Cardiac muscle cell (in vitro differentiated cells and primary cell): ENCODE measurements around the gene ABLIM1. TPM values are rescaled to one million over a fixed set of nuclear protein-coding genes. Genes with fewer than 3 reads are reported as not detected.

Experiments
- DNase-seq, 2 donors: peaks; one replicate each; pipeline versions ENCODE4 v3.0.0 to v3.0.0-alpha.2; 2010 to 2017; ENCODE audit warnings: low read depth in 1 of 2, low spot score in 1 of 2
- H3K27ac ChIP-seq: fragments of 200-600 bp; sonication (generic); 2 replicates; pipeline ENCODE4 v1.5.1; 2016
- H3K27me3 ChIP-seq: fragments of 200-600 bp; sonication (generic); 2 replicates; pipeline ENCODE4 v1.6.0; 2016; ENCODE audit warnings: control low read depth
- H3K36me3 ChIP-seq: fragments of 200-600 bp; sonication (generic); 2 replicates; pipeline ENCODE4 v1.5.1; 2016; ENCODE audit warnings: control low read depth
- H3K4me1 ChIP-seq: fragments of 200-600 bp; sonication (generic); 2 replicates; pipeline ENCODE4 v1.8.1; 2017; ENCODE audit warnings: low read depth, mild to moderate bottlenecking, mixed run types
- H3K4me3 ChIP-seq: fragments of 200-600 bp; sonication (generic); 2 replicates; pipeline ENCODE4 v1.5.1; 2016; ENCODE audit warnings: mild to moderate bottlenecking
- H3K9me3 ChIP-seq: fragments of 200-600 bp; sonication (generic); 2 replicates; pipeline ENCODE4 v1.5.1; 2017; ENCODE audit warnings: low read depth, mild to moderate bottlenecking, control low read depth
- CTCF ChIP-seq: IDR thresholded peaks from 2 replicates; pipeline ENCODE4 v1.5.1; 2012; ENCODE audit warnings: low read depth, mild to moderate bottlenecking, low read length
- polyA plus RNA-seq: library from polyadenylated mRNA; unstranded; fragments of >200 nt; fragmentation: Nextera tagmentation; extraction: Ambion mirVana; gene quantifications from 2 replicates; pipeline ENCODE4 v1.2.1, GENCODE V29; 2016
- total RNA-seq: library from RNA; depleted of rRNA; stranded (reverse); fragments of >200 nt; gene quantifications from 2 replicates; pipeline ENCODE4 v1.2.3, GENCODE V29; 2016

The ABLIM1 gene
- total and polyA plus RNA-seq, 2 experiments from 2014 or later, result 105 to 148 TPM

GRCh38 chr10:114680543-114681117, 22.6 kb upstream of the ABLIM1 start:
- no peak for DNase-seq

GRCh38 chr10:114679552-114679951, 21.5 kb upstream of the ABLIM1 start:
- Histone ChIP-seq H3K27me3 (no peaks in the 10 kb centered on the region), H3K27ac (no peak overlapping the region), H3K4me1 (peaks cover 21% of the 10 kb centered on the region), H3K4me3 (no peak overlapping the region), H3K9me3 (no peaks in the 10 kb centered on the region), H3K36me3 (no peaks in the 10 kb centered on the region)
- TF ChIP-seq CTCF, result no peak
- DNase-seq, result no peak

More at GRCh38 chr10:114680543-114681117, 22.6 kb upstream of the ABLIM1 start:
- Histone ChIP-seq H3K27ac (no peak overlapping the region), H3K36me3 (no peaks in the 10 kb centered on the region), H3K27me3 (no peaks in the 10 kb centered on the region), H3K4me1 (peaks cover 32% of the 10 kb centered on the region), H3K4me3 (no peak overlapping the region), H3K9me3 (no peaks in the 10 kb centered on the region)
- TF ChIP-seq CTCF, result no peak

- Histone ChIP-seq H3K4me1 (peaks cover 18% of the 10 kb centered on the region), H3K9me3 (no peaks in the 10 kb centered on the region), H3K4me3 (no peak overlapping the region), H3K27ac (no peak overlapping the region), H3K36me3 (no peaks in the 10 kb centered on the region), H3K27me3 (no peaks in the 10 kb centered on the region)
- no peak for TF ChIP-seq CTCF
- DNase-seq, result no peak
Measured at GRCh38 chr10:114678820-114679219, 20.7 kb upstream of the ABLIM1 start.

GRCh38 chr10:114678336-114678735, 20.3 kb upstream of the ABLIM1 start:
- Histone ChIP-seq H3K27me3 (no peaks in the 10 kb centered on the region), H3K36me3 (no peaks in the 10 kb centered on the region), H3K4me3 (no peak overlapping the region), H3K9me3 (no peaks in the 10 kb centered on the region), H3K27ac (no peak overlapping the region), H3K4me1 (peaks cover 16% of the 10 kb centered on the region)
- no peak for DNase-seq
- no peak for TF ChIP-seq CTCF

- Histone ChIP-seq H3K4me1 (no peaks in the 10 kb centered on the region), H3K27me3 (no peaks in the 10 kb centered on the region), H3K36me3 (no peaks in the 10 kb centered on the region), H3K4me3 (no peak overlapping the region), H3K9me3 (no peaks in the 10 kb centered on the region), H3K27ac (no peak overlapping the region)
- TF ChIP-seq CTCF, result no peak
- DNase-seq, result peak in 1 of 2 donors; percentile 29
Measured at GRCh38 chr10:114674346-114674745, 16.3 kb upstream of the ABLIM1 start.

GRCh38 chr10:114669648-114670047, 11.6 kb upstream of the ABLIM1 start:
- Histone ChIP-seq H3K27ac (no peak overlapping the region), H3K36me3 (no peaks in the 10 kb centered on the region), H3K9me3 (no peaks in the 10 kb centered on the region), H3K4me1 (no peaks in the 10 kb centered on the region), H3K27me3 (no peaks in the 10 kb centered on the region), H3K4me3 (no peak overlapping the region)
- no peak for DNase-seq
- TF ChIP-seq CTCF, result no peak
